ENCODE measurements around the gene RIT2.

DNA sequence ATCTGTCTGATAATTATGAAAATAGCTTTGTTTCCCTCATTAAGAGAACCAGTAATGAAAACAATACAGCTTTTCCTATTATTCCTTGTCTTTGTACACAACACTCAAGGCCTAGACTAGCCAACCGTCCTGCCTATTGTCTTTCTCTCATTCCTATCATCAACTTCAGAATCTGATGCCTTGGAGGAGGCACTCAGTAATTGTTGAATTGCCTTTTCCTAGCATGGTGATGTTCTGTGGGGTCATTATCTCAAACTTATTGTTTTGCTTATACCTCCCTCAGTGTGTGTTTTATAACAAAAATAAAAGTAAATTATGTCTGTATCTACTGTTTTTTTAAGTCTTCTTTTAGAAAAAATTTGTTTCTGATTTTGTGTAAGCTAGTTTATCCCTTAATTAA lies 208.7 kb downstream of the RIT2 start:
- TF ChIP-seq, protein P1, sequence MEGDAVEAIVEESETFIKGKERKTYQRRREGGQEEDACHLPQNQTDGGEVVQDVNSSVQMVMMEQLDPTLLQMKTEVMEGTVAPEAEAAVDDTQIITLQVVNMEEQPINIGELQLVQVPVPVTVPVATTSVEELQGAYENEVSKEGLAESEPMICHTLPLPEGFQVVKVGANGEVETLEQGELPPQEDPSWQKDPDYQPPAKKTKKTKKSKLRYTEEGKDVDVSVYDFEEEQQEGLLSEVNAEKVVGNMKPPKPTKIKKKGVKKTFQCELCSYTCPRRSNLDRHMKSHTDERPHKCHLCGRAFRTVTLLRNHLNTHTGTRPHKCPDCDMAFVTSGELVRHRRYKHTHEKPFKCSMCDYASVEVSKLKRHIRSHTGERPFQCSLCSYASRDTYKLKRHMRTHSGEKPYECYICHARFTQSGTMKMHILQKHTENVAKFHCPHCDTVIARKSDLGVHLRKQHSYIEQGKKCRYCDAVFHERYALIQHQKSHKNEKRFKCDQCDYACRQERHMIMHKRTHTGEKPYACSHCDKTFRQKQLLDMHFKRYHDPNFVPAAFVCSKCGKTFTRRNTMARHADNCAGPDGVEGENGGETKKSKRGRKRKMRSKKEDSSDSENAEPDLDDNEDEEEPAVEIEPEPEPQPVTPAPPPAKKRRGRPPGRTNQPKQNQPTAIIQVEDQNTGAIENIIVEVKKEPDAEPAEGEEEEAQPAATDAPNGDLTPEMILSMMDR (IDR thresholded peaks at IDR 0.05), result no peak
- TF ChIP-seq POLR2A (IDR thresholded peaks at IDR 0.05), result no peak
